ENCODE results near the gene OR10H2. TPM values are rescaled to one million over a fixed set of nuclear protein-coding genes. Genes with fewer than 3 reads are reported as not detected.

OR10H2 gene, protein sequence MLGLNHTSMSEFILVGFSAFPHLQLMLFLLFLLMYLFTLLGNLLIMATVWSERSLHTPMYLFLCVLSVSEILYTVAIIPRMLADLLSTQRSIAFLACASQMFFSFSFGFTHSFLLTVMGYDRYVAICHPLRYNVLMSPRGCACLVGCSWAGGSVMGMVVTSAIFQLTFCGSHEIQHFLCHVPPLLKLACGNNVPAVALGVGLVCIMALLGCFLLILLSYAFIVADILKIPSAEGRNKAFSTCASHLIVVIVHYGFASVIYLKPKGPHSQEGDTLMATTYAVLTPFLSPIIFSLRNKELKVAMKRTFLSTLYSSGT
- not detected for total RNA-seq

DNA sequence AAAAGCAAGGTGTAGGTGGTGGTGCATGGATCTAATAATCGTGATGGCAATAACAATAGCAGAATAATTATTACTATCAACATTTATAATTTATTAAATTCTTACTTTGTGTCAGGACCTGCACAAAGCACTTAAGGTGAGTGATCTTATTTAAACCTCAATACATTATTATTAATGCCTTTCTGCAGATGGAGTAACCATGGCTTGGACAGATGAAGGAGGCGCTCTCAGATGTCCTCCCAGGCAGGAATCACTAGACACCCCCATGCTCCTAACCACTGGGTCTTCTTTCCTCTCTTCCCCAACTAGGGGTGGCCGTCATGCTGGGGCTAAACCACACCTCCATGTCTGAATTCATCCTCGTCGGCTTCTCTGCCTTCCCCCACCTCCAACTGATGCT lies at the start of gene OR10H2:
OR10H2 (plus strand) TSS at position 301 of the 400 bp plus-strand sequence; CDS start at position 321, 20 bp downstream.
- no peak for ATAC-seq

DNA sequence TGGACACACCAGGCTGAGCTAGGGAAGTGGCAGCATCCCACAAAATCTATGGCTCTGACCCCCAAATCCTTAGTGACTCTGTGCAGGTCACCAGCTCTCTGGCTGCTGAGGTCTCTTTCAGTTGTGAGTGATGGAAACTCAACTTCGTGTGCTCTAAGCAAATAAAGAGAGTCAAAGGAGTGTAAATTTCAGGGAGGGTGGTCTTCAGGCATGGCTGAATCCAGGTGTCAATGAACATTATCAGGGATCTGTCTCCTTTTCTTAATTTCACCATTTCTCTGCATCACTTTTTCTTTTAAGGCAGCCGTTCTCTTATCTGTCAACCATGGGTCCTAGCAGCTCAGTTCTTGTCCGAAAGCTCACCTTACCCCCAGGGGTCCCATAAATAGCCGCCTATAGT lies 48.7 kb upstream of the OR10H2 start:
- ATAC-seq: no peak

DNA sequence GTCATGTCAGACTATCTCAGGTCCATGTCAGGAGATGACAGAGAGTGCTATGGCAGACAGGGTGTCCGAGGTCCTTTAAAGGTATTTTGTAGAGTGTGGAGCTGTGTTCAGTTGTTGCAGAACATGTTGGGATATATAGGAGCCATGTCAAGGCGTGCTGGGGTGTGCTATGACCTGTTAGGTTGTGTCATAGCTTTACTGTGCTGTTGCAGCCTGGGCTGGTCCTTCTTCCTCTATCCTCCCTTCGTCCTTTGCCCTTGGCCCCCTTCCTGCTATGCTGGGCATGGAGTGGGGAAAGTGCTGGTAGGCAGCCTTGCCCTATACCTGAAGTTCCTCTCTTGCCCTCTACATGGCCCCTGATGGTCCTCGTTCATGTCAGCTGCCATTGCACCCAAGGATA lies 48.0 kb upstream of the OR10H2 start:
- peak; percentile 57 for ATAC-seq

DNA sequence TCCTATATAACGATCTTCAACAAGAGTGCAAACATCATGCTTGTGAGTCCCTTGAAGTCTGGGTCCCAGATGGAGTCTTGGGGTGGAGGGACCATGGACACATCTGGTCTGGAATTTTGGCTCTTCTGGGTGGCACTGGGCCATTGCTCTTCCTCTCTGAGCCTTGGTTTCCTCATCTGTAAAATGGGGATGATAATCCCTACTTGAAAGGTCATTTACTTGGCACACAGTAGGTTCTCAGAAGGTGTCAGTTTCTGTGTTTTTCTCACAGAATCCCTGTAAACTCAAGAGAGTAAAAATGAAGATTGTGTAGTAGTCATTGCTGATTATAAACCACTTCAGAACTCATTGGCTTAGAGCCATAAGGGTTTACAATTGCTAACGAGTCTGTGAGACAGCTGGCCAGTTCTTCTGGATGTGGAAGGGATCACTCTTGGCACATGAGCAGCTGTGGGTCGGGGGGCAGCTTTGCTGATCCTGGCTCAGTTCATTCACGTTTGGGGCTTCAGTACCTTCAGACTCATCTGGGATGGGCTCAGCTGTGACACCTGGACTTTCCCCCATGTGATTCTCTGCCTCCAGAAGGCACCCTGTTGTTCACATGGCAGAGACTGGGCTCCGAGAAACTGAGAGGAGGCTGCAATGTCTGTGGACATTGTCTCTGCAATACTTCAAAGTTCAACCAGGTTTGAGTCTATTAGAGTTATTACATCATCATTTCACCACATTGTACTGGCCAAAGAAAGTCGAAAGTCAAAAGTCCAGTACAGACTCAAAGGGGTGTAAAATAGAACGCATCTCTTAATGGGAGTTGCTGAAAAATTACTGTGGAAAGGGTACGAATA lies 47.1 kb upstream of the OR10H2 start:
- no peak for ATAC-seq

DNA sequence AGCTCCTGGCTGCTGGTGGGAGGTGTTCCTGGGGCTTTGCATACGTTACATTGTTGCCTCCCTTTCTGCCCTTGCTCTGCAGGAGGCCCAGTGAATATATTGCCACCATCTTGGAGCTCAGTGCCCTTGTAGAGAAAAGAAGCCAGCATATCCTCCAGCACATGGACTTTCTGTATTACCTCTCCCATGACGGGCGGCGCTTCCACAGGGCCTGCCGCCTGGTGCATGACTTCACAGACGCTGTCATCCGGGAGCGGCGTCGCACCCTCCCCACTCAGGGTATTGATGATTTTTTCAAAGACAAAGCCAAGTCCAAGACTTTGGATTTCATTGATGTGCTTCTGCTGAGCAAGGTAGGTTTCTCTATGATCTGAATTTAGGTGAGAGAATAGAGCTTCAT lies 44.4 kb upstream of the OR10H2 start:
- ATAC-seq: no peak

DNA sequence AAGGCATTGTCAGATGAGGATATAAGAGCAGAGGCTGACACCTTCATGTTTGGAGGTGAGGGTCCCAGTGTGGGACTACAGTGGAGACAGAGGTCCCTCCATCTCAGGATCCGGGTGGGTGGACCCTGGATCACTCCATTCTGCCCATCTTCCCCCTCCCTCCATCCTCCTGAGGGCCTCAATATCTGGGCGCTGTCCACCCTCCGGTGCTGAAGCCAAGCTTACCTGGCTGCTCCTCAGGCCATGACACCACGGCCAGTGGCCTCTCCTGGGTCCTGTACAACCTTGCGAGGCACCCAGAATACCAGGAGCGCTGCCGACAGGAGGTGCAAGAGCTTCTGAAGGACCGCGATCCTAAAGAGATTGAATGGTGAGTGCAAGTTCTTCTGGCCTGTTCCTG lies 43.0 kb upstream of the OR10H2 start:
- ATAC-seq: no peak

DNA sequence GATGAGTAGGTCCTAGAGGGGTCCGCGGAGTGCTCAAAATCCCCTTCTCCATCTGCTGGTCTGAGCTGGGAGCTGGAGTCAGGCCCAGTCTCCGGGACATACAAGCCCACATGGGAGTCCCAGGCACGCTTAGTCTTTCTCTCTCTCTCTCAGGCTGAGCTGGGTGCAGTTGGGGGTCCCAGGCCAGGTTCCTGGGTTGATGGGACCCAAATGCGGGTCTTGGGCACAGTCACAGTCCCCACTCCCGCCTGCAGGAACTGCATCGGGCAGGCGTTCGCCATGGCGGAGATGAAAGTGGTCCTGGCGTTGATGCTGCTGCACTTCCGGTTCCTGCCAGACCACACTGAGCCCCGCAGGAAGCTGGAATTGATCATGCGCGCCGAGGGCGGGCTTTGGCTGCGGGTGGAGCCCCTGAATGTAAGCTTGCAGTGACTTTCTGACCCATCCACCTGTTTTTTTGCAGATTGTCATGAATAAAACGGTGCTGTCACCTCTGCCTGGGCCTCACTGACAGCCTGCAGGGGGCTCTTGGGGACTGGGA lies 31.1 kb upstream of the OR10H2 start:
- ATAC-seq: no peak

DNA sequence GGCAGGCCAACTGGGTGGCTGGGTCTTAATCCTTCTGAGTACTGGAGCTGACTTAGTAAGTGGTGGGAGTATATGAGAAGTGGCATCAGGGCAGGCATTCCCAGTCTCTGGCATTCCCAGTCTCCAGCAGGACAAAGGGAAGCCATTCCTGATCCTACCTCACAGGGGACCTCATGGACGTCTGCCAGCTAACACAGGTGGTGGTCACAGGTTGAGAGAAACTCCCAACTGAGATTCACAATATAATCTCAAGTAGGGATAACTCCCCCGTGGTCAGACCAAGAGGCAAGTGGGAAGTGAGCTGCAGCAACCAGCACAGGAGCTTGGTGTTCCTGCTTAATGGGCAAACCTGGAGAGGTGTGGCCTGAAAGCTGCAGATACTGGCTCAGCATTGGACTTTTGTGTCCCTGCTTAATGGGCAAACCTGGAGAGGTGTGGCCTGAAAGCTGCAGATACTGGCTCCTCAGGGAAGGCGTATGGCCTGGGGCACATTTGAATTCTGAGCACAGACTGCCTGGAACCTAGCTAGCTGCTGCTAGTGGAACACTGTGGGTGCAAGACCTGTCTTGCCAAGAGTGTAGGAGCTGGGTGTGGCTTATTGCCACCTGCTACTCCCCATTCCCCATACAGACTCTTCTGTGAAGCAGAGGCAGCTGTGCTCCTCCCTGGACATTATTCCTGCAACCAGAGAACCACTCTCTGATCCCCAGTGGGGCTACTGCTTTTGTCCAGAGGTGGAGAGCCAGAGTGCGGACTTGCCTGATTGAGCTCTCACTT lies 25.9 kb upstream of the OR10H2 start:
- ATAC-seq: peak; percentile 96

DNA sequence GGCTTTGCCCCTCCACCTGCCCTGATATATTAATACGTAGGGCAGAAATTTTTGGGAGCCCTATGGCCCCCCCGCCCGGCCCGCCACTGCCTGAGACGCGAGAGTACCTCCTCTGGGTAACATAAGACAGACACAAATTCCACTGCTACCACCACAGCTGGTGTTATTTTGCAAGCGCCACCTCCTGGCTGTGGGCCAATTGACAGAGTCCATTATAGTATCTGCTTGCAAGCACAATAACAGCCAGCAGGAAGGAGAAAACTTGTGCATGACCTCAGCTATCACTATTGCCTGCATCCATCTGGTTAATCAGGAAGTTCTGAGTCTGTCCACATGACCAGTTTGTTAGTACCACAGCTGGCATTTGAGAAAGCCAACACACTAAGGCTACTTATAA lies 25.3 kb upstream of the OR10H2 start:
- ATAC-seq: peak; percentile 90

DNA sequence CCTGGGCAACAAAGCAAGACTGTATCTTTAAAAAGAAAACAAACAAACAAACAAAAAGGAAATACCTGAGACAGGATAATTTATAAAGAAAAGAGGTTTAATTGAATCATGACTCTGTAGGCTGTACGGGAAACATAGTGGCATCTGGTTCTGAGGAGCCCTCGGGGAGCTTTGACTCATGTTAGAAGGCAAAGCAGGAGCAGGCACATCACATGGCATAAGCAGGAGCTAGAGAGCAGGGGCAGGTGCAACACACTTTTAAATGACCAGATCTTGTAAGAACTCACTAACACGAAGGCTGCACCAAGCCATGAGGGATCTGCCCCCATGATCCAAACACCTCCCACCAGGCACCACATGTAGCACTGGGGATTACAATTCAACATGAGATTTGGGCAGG lies 13.2 kb upstream of the OR10H2 start:
- ATAC-seq: peak; percentile 76

DNA sequence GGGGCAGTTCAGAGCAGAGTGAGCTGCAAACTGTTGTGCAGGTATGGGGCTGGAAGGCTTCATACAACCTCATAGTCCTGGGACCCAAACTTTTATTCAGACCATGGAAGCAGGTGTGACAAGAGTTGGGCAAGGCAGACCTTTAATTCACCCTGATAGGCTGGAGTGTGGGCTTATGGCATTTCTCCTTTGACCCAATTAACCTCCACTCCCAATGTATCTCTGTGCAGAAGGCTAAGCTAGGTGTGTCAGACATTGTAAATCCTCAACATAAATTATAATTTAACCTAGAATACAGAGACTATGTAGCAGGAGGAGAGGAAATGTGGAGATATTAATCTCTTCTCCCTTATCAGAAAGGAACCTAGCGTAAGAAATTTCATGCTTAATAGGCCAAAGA lies 12.2 kb upstream of the OR10H2 start:
- ATAC-seq: no peak

DNA sequence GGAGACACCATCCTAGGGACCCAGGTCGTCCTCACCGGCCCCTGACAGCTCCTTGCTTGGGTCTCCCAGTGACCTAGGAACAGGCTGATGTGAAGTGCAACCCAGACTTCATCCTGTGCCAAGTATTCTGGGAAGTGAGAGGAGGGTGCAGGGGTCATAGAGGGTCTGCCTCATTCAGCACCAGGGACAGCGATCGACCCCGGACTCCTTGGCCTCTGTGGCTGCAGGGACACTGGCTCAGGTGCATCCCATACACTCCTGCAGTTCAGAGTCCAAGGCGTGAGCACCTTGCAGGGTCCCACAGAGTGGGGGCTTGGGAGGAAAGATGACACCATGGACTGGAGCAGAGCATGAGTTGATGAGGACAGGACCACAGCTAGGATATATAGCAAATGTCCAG lies 10.0 kb upstream of the OR10H2 start:
- no peak for ATAC-seq

DNA sequence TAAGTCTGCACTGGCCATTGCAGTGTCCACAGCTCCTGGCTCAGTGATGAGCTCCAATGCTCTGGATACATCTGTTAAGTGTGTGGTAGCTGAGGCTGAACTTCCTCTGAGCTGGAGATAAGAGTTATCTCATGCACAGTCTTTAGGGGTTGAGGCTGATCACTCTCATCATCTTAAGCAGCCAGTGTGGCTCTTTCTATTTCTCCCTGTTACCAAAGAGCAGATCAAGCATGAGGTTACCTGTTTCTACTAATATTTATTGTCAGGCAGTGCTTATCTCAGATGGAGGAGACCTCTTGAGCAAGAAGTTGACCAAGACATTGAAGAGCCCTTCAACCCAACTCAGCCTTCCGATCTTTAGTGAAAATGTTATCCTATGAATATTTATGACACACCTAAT lies 6.6 kb upstream of the OR10H2 start:
- no peak for ATAC-seq

DNA sequence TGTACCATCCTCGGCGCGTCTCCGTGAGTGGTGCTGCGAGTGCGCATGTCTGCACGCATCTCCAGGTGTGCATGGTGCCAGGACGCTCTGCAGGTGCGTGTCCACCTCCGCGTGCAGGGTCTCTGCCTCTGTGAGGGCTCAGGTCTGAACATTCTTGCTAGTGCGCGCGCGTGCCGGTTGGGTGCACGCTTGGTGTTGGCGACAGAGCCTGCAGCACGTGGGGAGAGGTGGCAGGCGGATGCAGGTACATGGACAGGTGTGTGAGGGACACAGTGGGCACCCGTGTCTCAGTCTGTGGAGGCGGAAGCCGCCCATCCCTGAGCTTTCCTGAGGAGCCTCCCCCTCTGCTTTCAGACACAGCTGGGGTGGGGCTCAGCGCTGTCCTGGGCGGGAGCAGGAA lies 4.9 kb upstream of the OR10H2 start:
- peak; percentile 31 for ATAC-seq

DNA sequence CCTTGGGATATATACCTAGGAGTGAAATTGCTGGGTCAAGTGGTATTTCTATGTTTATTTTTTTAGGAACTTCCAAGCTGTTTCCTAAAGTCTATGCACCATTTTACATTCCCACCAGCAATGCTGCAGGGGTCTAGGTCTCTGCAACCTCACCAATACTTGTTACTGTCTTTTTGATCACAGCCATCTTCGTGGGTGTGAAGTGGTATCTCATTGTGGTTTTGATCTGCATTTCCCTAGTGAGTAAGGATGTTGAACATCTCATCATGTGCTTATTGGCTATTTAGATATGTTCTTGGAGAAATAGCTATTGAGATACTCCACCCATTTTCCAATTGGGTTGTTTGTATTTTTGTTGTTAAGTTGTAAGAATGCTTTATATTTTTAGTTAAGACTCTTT lies 2.7 kb downstream of the OR10H2 start:
- no peak for ATAC-seq

DNA sequence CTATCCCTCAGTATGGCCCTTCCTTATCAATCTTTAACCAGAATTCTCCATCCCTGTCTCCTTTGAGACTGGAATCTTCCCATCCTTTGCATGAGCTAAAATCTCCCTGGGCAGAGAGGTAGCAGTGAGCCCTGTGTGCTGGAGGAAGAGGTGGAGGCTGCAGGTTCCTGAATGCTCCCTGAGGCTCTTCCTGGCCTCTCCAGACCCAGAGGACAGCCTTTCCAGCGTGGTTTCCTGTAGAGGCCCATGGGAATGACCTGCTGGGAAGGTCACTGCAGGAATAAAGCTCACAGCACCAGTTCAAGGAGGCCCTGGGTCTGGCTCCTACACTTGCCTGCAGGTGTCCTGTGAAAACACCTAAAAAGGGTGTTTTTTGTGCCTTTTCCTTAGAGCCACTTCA lies 4.6 kb downstream of the OR10H2 start:
- no peak for ATAC-seq

DNA sequence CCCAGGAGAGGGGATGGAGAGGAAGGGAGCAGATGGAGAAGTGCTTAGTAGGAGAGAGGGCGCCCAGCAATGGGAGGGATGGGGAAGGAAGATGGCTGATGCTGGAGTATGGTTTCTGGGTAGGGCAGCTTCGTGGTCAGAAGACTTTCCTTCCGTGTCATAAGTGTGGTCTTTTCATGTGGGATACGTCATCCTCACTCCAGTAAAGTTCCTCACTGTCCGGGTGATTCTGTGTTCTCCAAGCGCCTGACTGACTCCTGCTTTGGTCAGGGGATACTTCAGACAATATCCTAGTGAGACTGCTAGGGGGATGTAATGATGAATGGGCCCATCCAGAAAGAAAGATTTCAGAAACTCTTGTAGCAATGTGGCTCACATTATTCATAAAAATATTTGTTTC lies 6.1 kb downstream of the OR10H2 start:
- ATAC-seq: no peak

DNA sequence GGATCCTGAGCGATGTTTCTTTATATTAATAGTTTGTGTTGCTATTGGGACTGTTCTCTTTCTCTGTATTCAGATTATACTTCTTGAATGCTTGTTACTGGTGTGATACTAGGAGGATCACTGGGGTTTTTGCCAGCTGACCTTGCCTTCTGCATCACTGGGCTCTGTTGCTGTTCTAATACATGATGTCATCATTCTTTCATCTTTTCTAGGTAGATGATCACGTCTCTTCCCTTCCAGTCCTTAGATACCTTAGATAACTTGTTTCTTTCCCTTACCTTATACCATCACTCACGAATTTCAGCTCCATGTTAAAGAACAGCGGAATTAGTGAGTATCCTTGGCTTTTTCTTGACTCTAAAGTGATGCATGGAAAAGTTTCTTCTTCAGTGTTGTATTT lies 9.9 kb downstream of the OR10H2 start, which contains the start of gene OR10H3:
OR10H3 (plus strand) TSS at position 264 of the 400 bp plus-strand sequence. CDS start 3,408 bp downstream, outside the sequence.
- no peak for ATAC-seq

DNA sequence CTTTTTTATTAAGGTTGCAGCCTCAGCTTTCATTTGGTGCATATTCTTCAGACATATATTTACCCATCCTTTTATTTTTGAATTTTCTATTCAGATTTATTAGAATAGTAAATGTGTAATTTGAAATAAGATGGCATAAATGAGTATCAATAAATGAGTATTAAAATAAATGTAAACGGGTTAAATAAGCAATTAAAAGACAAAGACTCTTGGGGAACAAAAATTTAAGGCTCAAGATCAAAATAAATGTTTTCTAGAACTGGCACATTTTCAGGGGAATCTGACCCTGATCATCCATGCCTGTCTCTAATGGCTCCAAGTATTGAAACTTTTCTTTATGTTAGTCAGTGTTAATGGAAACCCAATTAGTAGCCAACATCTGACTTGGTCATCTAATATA lies 13.0 kb downstream of the OR10H2 start:
- no peak for ATAC-seq

DNA sequence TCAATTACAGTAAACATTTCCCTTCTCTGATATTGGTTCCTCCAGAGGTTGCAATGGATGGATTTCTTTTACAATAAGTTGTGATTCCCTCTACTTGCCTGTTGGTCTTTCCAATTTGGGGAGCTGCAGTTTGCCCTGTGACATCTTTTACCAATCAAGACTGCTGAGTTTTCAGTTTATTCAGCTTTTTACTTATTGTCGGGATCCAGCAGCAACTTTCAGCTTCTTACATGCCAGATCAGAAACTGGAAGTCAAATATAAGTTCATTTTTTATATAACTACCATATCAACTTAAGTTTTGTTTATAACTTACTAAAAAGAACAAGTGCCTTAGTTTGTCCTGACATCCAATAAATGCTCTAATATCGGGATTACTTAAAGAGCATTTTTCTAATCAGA lies 20.4 kb downstream of the OR10H2 start:
- no peak for ATAC-seq

DNA sequence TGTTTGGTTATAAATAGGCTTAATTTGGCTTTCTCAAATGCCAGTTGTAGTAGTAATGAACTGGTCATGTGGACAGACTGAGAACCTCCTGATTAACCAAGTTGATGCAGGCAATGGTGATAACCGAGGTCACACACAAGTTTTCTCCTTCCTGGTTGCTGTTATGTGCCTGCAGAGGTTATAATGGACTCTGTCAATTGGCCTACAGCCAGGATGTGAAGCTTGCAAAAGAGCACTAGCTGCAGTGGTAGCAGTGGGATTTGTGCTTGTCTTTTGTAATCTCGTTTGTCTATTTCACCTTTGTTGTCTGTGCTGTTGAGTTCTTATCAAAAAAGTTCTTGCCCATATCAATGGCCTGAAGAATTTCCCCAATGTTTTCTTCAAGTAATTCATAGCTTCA lies 30.6 kb downstream of the OR10H2 start:
- ATAC-seq: no peak

DNA sequence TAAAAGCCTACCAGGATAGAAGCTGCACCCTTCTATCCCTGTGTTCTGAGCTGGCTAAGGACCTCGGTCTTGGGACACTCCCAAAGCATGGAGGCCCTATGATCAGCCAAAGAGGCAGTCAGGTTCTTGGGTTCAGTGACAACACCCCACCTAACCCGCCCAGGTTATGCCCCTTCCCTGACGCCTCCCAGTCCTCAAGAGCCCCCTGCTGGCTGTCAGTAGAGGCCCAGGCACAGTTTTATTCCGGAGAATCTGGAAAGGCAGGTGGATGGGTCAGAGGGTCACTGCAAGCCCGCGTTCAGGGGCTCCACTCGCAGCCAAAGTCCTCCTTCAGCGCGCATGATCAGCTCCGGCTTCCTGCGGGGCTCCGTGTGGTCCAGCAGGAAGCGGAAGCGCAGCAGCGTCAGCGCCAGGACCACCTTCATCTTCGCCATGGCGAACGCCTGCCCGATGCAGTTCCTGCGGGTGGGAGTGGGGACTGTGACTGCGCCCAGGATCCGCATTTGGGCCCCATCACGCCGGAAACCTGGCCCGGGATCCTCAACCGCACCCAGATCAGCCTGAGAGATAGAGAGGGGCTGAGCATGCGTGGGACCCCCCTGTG lies 32.2 kb downstream of the OR10H2 start:
- peak; percentile 18 for ATAC-seq

DNA sequence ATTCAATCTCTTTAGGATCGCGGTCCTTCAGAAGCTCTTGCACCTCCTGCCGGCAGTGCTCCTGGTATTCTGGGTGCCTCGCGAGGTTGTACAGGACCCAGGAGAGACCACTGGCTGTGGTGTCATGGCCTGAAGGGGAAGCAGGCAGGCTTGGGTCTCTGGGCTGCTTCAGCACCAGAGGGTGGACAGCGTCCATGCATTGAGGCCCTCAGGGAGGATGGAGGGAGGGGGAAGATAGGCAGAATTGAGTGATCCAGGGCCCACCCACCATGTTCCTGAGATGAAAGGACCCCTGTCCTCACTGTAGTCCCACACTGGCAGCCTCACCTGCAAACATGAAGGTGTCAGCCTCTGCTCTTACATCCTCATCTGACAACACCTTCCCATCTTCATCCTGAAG lies 41.8 kb downstream of the OR10H2 start:
- no peak for ATAC-seq

Measured in esophagus mucosa (tissue), 1 donor.